Astrocyte (in vitro differentiated cells and primary cell): ENCODE measurements around the gene UBE2QL1. TPM values are rescaled to one million over a fixed set of nuclear protein-coding genes. Genes with fewer than 3 reads are reported as not detected.
A peak's percentile ranks its signal among the peaks of the same experiment; 100 is the strongest.

Source experiments
- DNase-seq: peaks from one replicate; pipeline ENCODE4 v3.0.0-alpha.2; 2010; ENCODE audit warnings: low read depth
- FAIRE-seq: peaks from 2 replicates; lab custom pipeline; 2011; peaks lifted over from hg19 to GRCh38; lab: Jason Lieb, UNC
- H2AFZ ChIP-seq: 2 replicates; pipeline ENCODE4 v1.6.0; 2012; ENCODE audit warnings: low read depth, low read length, inconsistent platforms
- H3K27ac ChIP-seq: 2 replicates; pipeline ENCODE4 v1.5.1; 2011; ENCODE audit warnings: low read depth, low read length, inconsistent platforms
- H3K27me3 ChIP-seq: 2 replicates; pipeline ENCODE4 v1.6.0; 2011; ENCODE audit warnings: low read length, inconsistent platforms; ENCODE audit not compliant: insufficient read depth
- H3K36me3 ChIP-seq: 2 replicates; pipeline ENCODE4 v1.5.1; 2011; ENCODE audit warnings: low read length, inconsistent platforms; ENCODE audit not compliant: insufficient read depth
- H3K4me1 ChIP-seq: 2 replicates; pipeline ENCODE4 v1.5.1; 2011; ENCODE audit warnings: low read length, inconsistent platforms; ENCODE audit not compliant: insufficient read depth
- H3K4me2 ChIP-seq: 2 replicates; pipeline ENCODE4 v1.6.0; 2012; ENCODE audit warnings: low read length, inconsistent platforms
- H3K4me3 ChIP-seq: 2 replicates; pipeline ENCODE4 v1.5.1; 2011; ENCODE audit warnings: low read depth, mild to moderate bottlenecking, low read length, inconsistent platforms; ENCODE audit not compliant: insufficient read depth
- H3K79me2 ChIP-seq: 2 replicates; pipeline ENCODE4 v1.6.0; 2012; ENCODE audit warnings: mild to moderate bottlenecking, low read length, inconsistent platforms; ENCODE audit not compliant: insufficient read depth
- H3K9ac ChIP-seq: 2 replicates; pipeline ENCODE4 v1.6.0; 2012; ENCODE audit warnings: mild to moderate bottlenecking, low read length, inconsistent platforms
- H3K9me3 ChIP-seq: 2 replicates; pipeline ENCODE4 v1.5.1; 2012; ENCODE audit warnings: low read depth, mild to moderate bottlenecking, low read length, inconsistent platforms; ENCODE audit not compliant: insufficient read depth
- H4K20me1 ChIP-seq: 2 replicates; pipeline ENCODE4 v1.6.0; 2012; ENCODE audit warnings: low read length, inconsistent platforms; ENCODE audit not compliant: insufficient read depth
- H3K27ac Mint-ChIP-seq: one replicate; pipeline ENCODE4 v1.8.0; 2021; ENCODE audit warnings: mild to moderate bottlenecking, mixed read lengths; ENCODE audit not compliant: unreplicated experiment
- H3K27me3 Mint-ChIP-seq: one replicate; pipeline ENCODE4 v1.8.0; 2021; ENCODE audit warnings: low read depth, mixed read lengths; ENCODE audit not compliant: unreplicated experiment
- H3K36me3 Mint-ChIP-seq: one replicate; pipeline ENCODE4 v1.8.0; 2021; ENCODE audit warnings: low read depth, mixed read lengths; ENCODE audit not compliant: unreplicated experiment
- H3K4me1 Mint-ChIP-seq: one replicate; pipeline ENCODE4 v1.8.0; 2021; ENCODE audit warnings: low read depth, mixed read lengths; ENCODE audit not compliant: unreplicated experiment
- H3K4me3 Mint-ChIP-seq: one replicate; pipeline ENCODE4 v1.8.0; 2021; ENCODE audit warnings: mild to moderate bottlenecking, moderate library complexity, mixed read lengths; ENCODE audit not compliant: unreplicated experiment
- H3K9me3 Mint-ChIP-seq: one replicate; pipeline ENCODE4 v1.8.0; 2021; ENCODE audit warnings: mild to moderate bottlenecking, mixed read lengths; ENCODE audit not compliant: unreplicated experiment
- EZH2 ChIP-seq: IDR thresholded peaks from 2 replicates; pipeline ENCODE4 v1.6.1; 2012; ENCODE audit warnings: mild to moderate bottlenecking, low read length, inconsistent platforms; ENCODE audit not compliant: insufficient read depth
- total RNA-seq: library from RNA; stranded (reverse); gene quantifications from 2 replicates; pipeline ENCODE4 v1.2.1, GENCODE V29; 2021
- TF ChIP-seq, protein P1 (sequence below): IDR thresholded peaks from 2 replicates; pipeline ENCODE4 v1.5.1; 2011; ENCODE audit warnings: low read depth, mild to moderate bottlenecking, inconsistent platforms, low read length, moderate library complexity; ENCODE audit not compliant: insufficient read depth

UBE2QL1 gene
- total RNA-seq, 1 donor from 2014 or later: 0.50 TPM

DNA sequence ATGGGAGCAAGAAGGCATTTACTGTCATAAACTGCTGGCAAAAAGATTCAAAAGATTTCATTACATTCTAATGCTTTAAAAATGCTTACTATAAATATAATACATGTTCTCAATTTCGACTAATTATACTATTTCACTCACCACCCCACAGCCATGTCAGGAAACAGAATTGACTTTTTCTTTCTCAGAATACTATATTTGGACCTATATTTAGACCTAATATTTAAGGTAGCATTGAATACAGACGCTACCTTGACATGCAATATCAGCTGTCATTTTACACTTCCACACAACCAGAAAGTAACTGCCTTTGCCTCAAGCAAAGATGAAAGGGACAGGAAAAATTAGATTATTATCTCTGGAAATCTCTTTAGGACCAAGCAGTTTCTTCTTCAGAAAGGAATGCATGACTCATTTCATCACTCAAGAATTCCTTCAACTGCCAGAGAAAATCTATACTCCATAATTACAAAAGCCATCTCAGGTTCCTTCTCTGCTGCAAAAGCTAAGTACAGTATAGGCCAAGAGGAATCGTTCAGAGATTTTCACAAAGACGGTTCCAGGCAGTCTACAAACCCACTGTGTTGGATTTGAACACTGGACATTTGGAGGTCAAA is 11.8 kb upstream of the UBE2QL1 start:
- H3K27me3 Mint-ChIP-seq: peaks cover 16% of the 10 kb centered on the region
- no peak overlapping the region for H2AFZ ChIP-seq
- H3K9ac ChIP-seq: no peak overlapping the region
- H3K79me2 ChIP-seq: no peaks in the 10 kb centered on the region
- no peaks in the 10 kb centered on the region for H3K27me3 ChIP-seq
- TF ChIP-seq, protein P1, sequence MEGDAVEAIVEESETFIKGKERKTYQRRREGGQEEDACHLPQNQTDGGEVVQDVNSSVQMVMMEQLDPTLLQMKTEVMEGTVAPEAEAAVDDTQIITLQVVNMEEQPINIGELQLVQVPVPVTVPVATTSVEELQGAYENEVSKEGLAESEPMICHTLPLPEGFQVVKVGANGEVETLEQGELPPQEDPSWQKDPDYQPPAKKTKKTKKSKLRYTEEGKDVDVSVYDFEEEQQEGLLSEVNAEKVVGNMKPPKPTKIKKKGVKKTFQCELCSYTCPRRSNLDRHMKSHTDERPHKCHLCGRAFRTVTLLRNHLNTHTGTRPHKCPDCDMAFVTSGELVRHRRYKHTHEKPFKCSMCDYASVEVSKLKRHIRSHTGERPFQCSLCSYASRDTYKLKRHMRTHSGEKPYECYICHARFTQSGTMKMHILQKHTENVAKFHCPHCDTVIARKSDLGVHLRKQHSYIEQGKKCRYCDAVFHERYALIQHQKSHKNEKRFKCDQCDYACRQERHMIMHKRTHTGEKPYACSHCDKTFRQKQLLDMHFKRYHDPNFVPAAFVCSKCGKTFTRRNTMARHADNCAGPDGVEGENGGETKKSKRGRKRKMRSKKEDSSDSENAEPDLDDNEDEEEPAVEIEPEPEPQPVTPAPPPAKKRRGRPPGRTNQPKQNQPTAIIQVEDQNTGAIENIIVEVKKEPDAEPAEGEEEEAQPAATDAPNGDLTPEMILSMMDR: no peak
- no peak for TF ChIP-seq EZH2
- no peaks in the 10 kb centered on the region for H3K36me3 Mint-ChIP-seq
- no peak overlapping the region for H3K4me2 ChIP-seq
- no peaks in the 10 kb centered on the region for H3K4me1 ChIP-seq
- H3K36me3 ChIP-seq: no peaks in the 10 kb centered on the region
- DNase-seq: no peak
- no peak for FAIRE-seq
- H3K27ac ChIP-seq: no peak overlapping the region
- H4K20me1 ChIP-seq: no peaks in the 10 kb centered on the region
- no peaks in the 10 kb centered on the region for H3K9me3 ChIP-seq
- no peak overlapping the region for H3K27ac Mint-ChIP-seq
- H3K4me3 ChIP-seq: no peak overlapping the region
- peaks cover 16% of the 10 kb centered on the region for H3K4me1 Mint-ChIP-seq
- peaks cover 10% of the 10 kb centered on the region for H3K9me3 Mint-ChIP-seq
- no peak overlapping the region for H3K4me3 Mint-ChIP-seq

DNA sequence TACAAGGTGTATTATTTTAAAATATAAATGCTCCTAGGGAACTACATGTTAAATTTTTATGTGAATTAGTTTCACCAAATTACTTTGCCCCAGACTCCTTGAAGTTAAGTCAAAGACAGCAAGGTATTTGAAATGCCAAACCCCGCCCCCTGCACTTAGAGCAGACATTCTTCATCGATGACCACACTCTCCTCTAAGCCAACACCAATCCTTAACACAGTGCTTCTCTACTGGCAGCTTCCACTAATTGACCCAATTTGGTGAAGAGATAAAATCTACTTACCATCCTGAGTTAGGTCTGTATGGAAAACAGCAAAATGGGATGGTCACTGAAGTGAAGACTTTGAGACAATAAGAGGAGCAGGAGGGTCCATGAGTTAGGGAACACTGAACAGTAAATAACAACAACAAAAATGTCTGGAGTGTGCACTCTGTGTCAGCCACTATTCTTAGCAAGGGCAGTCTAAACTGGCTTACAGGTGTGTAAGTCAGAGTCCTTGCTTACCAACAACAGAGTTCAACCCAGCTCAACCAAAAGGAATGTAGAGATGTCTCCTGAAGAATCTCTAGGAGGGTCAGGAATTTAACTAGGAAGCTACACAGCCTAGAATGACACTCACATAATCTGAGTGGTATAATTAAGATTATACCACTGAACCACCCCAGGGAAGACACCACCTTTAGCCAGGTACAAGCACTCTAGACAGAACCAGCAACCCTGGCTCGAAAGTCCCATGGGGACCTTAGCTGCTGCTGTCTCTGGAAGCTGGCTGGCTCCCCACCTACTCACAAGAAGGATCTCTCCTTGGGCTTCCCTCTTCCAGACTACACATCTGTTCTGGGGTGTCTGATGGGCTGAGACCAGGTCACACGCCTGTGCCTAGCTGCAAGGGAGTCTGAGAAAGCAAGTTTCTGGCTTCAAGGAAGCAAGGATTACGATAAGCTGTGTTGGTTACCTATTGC is 8.8 kb upstream of the UBE2QL1 start:
- Mint-ChIP-seq H3K27me3 (peaks cover 24% of the 10 kb centered on the region), H3K27ac (peak overlapping the region; percentile 59), H3K9me3 (peaks cover 21% of the 10 kb centered on the region), H3K36me3 (no peaks in the 10 kb centered on the region), H3K4me1 (peaks cover 16% of the 10 kb centered on the region), H3K4me3 (no peak overlapping the region)
- Histone ChIP-seq H3K9me3 (no peaks in the 10 kb centered on the region), H3K36me3 (no peaks in the 10 kb centered on the region), H3K4me2 (no peak overlapping the region), H2AFZ (no peak overlapping the region), H4K20me1 (no peaks in the 10 kb centered on the region), H3K9ac (no peak overlapping the region), H3K79me2 (no peaks in the 10 kb centered on the region), H3K4me1 (no peaks in the 10 kb centered on the region), H3K27me3 (no peaks in the 10 kb centered on the region), H3K27ac (no peak overlapping the region), H3K4me3 (no peak overlapping the region)
- DNase-seq (no peak), FAIRE-seq (no peak)
- TF ChIP-seq EZH2: no peak
- TF ChIP-seq, protein P1: no peak
